Epidermal melanocyte (primary cell): ENCODE measurements around the gene MYO1D.
A peak's percentile ranks its signal among the peaks of the same experiment; 100 is the strongest.

ENCODE experiments used
- DNase-seq: peaks from one replicate; pipeline ENCODE4 v3.0.0; 2011; ENCODE audit warnings: low spot score; ENCODE audit not compliant: insufficient read length

Gene MYO1D

DNA sequence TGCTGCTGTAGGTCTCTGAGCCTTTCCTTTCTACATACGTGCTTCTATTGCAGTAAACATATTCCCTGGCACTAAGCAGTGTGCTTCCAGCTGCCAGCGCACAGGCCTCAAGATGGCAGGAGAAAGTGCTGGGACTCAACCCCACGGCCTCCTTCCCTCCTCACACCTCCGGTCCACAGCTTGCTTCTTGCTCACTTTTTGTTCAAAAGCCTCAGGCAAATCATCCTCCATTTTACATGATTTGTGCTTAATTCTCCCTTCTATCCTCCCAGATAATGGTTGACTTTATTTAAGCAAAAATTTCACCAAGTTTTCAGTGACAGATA is 384.7 kb downstream of the MYO1D start:
- DNase-seq, result no peak

GRCh38 chr17:32491371-32492263 is 385.3 kb downstream of the MYO1D start:
- no peak for DNase-seq

DNA sequence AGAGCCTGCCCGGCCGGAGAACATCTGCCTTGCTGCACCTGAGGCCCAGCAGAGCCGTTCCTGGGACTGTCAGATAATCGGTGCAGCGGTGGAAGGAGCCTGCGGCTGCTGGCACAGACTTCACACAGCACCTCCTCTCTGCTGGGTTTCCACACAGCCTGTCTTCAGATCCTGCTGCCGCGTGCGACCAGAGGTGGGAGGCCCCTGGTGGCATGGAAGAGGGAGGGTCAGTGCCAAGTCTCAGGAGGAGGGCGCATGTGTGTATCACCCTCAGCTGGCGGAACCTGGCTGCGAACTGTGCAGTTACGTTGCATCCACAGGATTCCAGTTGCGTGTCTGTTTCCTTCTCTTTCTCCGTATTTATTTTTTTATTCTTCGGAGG is 386.8 kb downstream of the MYO1D start:
- no peak for DNase-seq

DNA sequence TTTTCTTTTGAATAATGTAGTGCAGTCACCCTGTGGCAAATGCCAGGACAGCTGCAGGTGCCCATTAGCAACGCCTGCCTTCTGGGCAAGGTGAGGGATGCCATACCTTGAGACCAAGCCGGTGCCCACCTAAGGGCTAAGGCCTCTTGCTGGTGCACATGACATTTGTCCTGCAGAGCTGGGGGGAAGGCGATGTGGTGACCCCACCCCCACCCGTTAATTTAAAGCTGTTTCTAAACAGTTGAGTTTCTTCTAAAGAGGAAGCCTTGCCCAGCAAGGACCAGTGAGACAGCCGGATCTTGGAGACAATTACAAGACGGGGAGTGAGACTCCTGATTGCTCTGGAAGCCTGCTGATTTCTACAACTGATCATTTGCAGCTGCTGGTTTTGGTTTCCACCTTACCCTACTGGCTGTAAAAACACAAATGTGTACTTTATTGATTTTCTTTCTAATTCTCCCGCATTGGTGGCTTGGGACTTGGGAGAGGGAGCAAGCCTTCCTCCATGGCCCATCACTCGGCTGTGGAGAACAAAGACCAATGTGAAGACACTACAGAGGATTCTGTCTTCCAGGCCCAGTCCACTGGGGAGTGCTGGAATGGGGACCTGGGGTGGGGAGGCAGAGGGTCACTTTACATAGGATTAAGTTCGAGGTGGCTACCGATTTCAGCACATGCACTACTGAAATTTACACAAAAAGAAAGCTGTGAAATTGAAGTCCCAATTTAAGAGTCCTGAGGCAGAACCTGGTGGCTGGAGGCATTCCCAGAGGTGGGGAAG is 387.4 kb downstream of the MYO1D start:
- DNase-seq, result no peak

- no peak for DNase-seq
Measured at GRCh38 chr17:32488604-32489180, 388.2 kb downstream of the MYO1D start.

- DNase-seq, result no peak
Measured at GRCh38 chr17:32488177-32488542, 388.8 kb downstream of the MYO1D start.

DNA sequence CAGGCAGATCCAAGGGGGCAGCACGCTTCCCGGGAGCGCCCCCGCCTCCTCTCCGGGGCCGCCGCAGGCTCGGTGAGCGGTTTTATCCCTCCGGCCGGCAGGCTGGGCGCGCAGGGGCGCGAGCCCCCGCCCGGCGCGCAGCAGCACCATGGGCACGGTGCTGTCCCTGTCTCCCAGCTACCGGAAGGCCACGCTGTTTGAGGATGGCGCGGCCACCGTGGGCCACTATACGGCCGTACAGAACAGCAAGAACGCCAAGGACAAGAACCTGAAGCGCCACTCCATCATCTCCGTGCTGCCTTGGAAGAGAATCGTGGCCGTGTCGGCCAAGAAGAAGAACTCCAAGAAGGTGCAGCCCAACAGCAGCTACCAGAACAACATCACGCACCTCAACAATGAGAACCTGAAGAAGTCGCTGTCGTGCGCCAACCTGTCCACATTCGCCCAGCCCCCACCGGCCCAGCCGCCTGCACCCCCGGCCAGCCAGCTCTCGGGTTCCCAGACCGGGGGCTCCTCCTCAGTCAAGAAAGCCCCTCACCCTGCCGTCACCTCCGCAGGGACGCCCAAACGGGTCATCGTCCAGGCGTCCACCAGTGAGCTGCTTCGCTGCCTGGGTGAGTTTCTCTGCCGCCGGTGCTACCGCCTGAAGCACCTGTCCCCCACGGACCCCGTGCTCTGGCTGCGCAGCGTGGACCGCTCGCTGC is 389.3 kb downstream of the MYO1D start:
- no peak for DNase-seq

GRCh38 chr17:32486701-32487472 is 390.0 kb downstream of the MYO1D start, which contains the start of gene CDK5R1:
CDK5R1 (plus strand) TSS chr17:32486993; CDS start chr17:32487621, 628 bp downstream.
- no peak for DNase-seq

DNA sequence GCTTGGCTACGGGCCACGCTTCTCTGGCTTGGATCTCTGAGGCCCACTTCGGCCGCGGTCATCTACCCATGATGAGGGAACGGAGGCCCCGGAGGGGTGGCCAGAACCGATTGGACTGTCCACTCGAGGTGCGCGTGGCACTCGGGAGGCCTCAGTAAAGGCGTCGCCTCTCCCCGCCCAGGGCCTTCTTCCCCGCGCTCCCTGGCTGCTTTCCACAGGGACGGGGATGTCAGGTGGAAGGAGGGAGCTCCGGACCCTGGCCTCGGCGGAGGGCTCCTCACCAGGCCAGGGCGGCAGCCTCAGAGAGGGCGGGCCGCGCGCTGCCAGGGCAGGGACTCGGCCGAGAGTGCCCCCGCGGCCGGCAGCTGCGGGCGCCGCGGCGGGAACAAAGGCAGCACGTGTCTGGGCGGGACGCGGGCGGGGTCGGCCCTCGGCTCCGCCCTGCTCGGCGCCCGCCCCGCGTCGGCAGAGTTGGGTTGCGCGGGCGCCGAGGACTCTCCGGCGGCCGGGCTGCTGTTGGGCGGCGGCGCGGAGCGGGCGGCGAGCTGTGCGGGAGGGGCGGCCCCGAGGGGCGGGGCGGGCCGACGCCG is 390.7 kb downstream of the MYO1D start:
- no peak for DNase-seq

DNA sequence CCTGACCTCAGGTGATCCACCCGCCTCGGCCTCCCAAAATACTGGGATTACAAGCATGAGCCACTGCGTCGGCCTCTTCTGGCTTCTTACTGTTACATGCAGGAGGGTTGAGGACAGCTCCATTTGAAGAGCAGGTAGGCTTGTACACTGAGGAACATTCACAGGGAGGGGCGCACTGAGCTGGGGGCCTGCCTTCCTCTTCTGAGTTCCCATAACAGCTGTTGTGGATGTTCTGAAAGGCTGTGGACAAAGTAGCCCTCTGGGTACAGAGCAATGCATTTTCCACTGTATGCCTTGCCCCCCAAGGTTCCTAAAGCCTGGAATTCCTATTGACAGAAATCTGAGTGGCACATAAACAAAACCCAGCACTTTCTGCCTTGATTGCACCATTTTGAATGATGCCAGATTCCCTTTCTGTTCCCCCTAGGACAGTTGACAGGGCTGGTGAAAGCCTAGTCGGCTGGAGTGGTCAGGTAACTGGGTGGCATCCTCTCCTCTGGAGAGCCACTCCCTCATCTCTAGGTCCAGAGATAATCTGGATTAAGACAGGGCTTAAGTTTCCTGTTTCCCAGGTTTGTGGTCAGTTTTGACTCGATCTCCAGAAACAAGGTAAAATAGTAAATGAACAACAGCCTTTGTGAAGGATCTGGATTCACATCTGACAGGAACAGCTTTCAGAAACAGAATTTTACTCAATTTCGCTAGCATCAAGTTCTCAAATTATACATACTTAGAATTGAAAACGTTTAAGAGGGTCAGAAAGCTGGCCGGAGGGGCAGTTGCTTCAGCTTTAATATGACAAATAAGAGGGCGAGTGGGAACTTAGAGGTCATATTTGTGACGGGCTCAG is 391.4 kb downstream of the MYO1D start:
- no peak for DNase-seq

DNA sequence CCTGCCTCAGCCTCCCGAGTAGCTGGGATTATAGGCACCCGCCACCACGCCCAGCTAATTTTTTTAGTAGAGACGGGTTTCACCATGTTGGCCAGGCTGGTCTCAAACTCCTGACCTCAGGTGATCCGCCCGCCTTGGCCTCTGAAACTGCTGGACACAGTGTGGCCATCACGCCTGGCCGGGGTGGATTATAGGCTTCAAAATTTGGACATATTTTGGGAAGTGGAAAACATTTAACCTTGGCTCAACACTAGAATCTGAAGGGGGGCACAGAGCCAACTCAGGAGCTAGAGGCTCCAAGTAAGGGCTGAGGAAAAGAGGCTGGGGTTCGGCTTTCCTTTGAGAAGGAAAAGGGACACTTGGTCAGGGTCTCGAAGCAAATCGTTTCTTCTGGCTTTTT is 392.3 kb downstream of the MYO1D start:
- no peak for DNase-seq

DNA sequence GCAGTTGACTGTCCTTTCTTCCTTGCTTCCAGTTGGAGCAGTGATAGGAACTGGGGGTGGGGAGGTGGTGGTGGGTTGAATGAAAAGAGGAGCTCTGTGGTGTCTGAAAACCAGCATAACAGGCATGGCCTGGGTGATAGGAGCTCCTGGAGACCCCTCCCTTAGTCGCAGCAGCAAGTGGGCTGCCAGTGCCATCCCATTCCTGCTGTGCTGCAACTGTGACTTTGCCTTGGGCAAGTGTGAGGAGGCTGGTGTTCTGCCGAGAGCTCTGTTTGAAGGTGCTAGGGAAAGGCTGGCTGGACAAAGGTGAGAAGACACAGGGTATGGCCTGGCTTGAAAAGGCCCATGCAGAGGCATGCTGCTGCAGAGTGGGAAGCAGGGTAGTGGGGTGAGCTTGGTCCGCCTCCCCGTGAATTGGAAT is 392.9 kb downstream of the MYO1D start:
- DNase-seq, result no peak

GRCh38 chr17:32483451-32484019 is 393.4 kb downstream of the MYO1D start:
- peak; percentile 81 for DNase-seq

GRCh38 chr17:32482568-32483320 is 394.2 kb downstream of the MYO1D start:
- DNase-seq, result no peak

DNA sequence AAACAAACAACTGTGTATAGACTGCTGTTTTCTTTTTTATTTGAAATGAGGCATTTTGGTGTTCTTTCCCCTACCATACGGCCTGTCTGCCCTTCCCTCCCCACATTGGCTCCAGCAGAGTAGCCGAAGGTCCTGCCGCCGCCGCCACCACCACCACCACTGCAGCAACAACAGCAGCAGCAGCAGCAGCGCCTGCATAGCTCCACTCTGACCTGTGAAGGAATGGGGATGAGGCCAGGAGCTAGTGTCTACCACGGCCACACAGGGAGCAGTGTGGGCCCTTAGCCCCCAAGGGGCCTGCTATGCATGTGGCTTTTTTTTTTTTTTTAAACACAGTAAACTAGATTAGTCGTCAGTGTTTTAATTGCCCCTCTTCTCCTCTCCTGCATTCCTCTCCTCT is 395.7 kb downstream of the MYO1D start:
- DNase-seq, result no peak

- DNase-seq, result no peak
Measured at GRCh38 chr17:32479074-32479617, 397.8 kb downstream of the MYO1D start.

- no peak for DNase-seq
Measured at GRCh38 chr17:32477220-32477619, 399.7 kb downstream of the MYO1D start.

GRCh38 chr17:32475258-32475657 is 401.7 kb downstream of the MYO1D start:
- DNase-seq, result no peak
